AG09309 (cell line): Measurements from ENCODE around the gene MEAK7.

Source experiments
- DNase-seq: peaks from one replicate; pipeline ENCODE4 v3.0.0-alpha.2; 2010; ENCODE audit warnings: low read depth
- H3K4me3 ChIP-seq: 2 replicates; pipeline ENCODE4 v1.5.1; 2011; ENCODE audit warnings: mild to moderate bottlenecking, low read depth, low read length, moderate library complexity; ENCODE audit not compliant: control insufficient read depth
- CTCF ChIP-seq: IDR thresholded peaks from 2 replicates; pipeline ENCODE4 v1.5.1; 2011; ENCODE audit warnings: mild to moderate bottlenecking, low read depth, low read length, inconsistent platforms; ENCODE audit not compliant: insufficient read depth, control insufficient read depth; ENCODE audit errors: missing control alignments

The MEAK7 gene

GRCh38 chr16:84514295-84514873 lies 9.9 kb upstream of the MEAK7 start:
- DNase-seq, result no peak
- no peak for TF ChIP-seq CTCF
- H3K4me3 ChIP-seq, result no peak overlapping the region

- no peak overlapping the region for H3K4me3 ChIP-seq
- TF ChIP-seq CTCF, result no peak
- DNase-seq, result no peak
Measured at GRCh38 chr16:84513666-84514065, 9.2 kb upstream of the MEAK7 start.

GRCh38 chr16:84513123-84513522 lies 8.7 kb upstream of the MEAK7 start:
- no peak overlapping the region for H3K4me3 ChIP-seq
- TF ChIP-seq CTCF, result no peak
- DNase-seq, result no peak

- no peak for TF ChIP-seq CTCF
- no peak overlapping the region for H3K4me3 ChIP-seq
- no peak for DNase-seq
Measured at GRCh38 chr16:84511831-84512230, 7.4 kb upstream of the MEAK7 start.

GRCh38 chr16:84511180-84511800 lies 6.8 kb upstream of the MEAK7 start:
- peak overlapping the region; percentile 22 for H3K4me3 ChIP-seq
- no peak for DNase-seq
- TF ChIP-seq CTCF, result peak; percentile 85

- no peak for DNase-seq
- no peak for TF ChIP-seq CTCF
- no peak overlapping the region for H3K4me3 ChIP-seq
Measured at GRCh38 chr16:84509032-84509950, 4.8 kb upstream of the MEAK7 start.
